KBM-7 (cell line): ENCODE measurements around the gene INF2.
A peak's percentile ranks its signal among the peaks of the same experiment; 100 is the strongest.

Experiments used
- DNase-seq: peaks from one replicate; pipeline ENCODE4 v3.0.0-alpha.2; 2015
- in situ Hi-C: fragments of 300-500 bp; cut with MboI; formaldehyde crosslinking; loops from 2 replicates; pipeline ENCODE4 v1.14.3; 2020; ENCODE audit warnings: low sequenced_read_pairs, low pct_unique_long_range_greater_than_20kb, mixed read lengths

The INF2 gene

DNA sequence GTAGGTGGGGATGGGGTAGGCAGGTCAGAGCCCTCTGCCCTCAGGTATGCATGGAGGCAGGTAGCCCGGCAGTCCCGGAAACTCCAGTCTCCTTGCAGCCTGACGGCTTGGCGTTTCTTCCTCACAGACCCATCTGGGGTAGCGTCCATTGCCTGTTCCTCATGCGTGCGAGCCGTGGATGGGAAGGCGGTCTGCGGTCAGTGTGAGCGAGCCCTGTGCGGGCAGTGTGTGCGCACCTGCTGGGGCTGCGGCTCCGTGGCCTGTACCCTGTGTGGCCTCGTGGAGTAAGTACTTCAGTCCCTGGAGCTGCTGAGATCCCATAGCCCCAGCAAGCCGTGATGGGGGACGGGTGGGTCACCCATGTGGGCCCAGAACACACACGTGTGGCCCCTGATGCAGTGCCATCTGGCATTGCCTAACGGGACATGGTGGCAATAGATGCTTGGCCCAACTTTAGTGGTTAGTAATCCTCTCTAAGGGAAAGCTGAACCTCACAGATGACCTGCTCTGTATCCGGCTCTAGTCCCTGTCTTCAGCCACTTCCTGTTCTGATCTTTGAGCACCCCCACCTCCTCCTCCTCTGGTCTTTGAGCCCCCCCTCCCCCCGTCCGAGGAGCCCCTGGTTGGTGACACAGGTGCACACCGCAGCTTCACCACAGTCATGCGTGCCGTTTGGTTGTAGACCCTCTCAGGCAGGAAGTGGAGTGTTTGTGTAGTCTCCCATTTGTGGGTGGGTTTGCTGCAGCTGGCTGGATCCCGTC is 67.2 kb downstream of the INF2 start:
- in situ Hi-C loops, result no loop called here
- DNase-seq, result no peak

DNA sequence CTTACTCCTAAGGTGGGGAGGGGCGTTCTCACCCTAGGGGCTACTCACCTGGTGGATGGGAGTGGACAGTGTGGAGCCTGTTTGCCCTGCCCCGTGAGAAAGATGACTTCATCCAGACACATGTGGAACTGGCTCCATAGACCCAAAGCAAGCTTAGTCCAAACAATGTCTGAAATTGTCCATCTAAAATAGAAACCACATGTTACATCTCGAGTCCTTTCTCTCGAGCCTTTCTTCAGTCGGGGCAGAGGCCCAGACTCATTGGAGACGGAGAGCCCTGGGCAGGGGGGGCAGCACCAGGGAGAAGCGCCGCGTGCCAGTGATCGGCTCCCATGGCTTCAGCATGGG is 67.8 kb downstream of the INF2 start:
- no peak for DNase-seq
- in situ Hi-C loops, result no loop called here

DNA sequence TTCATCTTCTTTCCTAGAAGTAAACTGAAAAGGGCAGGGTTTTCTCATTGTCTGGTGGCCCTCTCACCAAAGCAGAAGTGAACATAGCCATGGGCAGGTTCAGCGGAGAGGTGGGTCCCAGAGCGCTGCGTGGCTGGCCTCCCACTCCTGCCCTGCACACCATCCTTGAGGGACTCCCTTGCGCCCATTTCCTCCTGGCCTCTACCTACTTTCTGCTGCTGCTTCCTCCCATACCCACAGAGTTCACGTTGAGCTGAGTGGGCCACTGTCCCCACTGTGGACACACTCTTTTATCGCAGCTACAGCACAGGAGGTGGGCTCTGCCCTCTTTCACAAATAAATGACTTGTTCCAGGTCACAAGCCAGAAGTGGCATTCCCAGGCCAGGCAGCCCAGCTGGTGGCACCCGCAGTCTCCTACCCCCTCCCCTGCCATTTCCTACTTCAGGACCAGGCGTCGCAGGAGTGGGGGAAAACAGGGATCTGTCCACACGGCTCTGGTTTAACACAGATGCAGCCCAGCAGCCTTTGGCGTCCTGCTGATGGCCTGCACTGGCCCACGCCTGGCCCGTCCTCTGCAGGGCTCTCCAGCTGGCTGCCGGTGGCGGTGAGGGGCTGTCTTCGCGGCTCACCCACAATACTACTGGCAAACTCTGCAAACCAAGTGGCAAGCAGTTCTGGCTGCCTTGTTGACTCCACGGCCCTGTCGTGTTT is 68.4 kb downstream of the INF2 start:
- in situ Hi-C loops, result no loop called here
- no peak for DNase-seq

DNA sequence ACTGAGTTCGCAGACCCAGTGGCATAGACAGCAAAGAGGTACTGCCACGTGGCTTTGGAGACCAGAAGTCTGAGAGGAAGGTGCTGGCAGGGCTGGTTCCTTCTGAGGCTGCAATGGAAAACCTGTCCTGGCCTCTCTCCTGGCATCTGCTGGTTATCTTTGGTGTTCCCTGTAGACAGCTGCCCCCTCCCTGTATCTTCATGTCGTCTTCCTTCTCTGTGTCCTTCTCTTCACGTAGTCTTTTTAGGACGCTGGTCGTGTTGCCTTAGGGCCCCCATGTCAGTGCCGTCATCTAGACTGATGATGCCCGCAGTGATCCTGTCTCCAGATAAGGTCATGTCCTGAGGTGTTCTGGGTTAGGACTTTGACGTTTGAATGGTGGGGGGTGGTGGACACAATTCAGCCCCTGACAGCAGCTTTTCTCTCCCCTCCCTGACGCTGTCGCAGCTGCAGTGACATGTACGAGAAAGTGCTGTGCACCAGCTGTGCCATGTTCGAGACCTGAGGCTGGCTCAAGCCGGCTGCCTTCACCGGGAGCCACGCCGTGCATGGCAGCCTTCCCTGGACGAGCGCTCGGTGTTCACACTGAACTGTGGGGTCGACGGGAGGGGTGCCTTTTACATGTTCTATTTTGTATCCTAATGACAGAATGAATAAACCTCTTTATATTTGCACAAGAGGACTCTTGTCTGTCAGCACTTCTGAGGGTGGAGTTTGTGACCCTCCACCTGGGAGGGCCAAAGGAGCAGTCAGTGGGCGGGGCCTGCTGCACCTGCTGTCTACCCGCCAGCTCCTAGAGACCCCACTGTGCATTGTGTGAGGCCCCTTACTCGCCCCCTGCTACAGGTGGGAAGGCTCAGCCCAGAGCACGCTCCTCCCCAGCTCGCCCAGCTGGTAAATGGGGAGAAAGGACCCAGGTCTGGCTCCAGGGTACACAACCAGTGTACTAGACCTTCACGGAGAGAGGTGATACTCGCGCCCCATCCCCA is 69.9 kb downstream of the INF2 start:
- in situ Hi-C loops, result no loop called here
- no peak for DNase-seq

DNA sequence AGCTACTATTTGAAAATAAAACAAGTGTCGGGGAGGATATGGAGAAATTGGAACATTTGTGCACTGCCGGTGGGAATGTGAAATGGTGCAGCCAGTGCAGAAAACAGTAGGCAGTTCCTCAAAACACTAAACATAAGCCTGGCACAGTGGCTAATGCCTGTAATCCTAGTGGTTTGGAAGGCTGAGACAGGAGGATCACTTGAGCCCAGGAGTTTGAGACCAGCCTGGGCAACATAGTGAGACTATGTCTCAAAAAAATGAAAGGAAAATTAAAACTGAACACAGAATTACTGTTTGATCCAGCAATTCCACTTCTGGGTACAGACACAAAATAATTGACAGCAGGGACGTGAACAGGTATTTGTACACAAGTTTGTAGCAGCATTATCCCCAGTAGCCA is 76.1 kb downstream of the INF2 start:
- in situ Hi-C loops, result no loop called here
- no peak for DNase-seq

DNA sequence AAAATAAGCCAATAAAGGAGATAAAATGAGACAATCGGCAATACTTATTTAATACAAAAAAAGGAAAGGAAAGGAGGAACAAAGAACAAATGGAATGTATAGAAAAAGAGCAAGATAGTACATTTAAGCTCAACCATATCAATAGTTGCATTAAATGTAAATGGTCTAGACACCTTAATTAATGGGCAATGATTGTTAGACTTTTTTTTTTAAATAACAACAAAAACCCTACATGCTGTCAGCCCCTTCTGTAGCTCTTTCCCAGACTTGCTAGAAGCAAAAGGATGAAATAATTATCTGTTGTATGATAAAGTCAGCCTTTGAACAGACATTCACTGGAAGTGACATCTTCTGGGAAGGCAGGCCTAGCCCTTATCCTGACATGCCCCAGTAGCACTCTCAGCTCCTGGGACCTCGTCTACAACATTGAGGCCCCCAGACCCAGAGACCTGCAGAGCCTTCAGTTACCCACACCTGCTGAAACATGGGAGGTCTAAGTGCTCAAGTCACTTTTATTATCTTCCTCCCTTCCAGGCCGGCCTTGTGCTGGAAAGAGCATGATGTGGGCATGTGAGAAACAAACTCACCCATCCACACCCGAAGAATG is 76.9 kb downstream of the INF2 start:
- in situ Hi-C loops, result no loop called here
- no peak for DNase-seq

DNA sequence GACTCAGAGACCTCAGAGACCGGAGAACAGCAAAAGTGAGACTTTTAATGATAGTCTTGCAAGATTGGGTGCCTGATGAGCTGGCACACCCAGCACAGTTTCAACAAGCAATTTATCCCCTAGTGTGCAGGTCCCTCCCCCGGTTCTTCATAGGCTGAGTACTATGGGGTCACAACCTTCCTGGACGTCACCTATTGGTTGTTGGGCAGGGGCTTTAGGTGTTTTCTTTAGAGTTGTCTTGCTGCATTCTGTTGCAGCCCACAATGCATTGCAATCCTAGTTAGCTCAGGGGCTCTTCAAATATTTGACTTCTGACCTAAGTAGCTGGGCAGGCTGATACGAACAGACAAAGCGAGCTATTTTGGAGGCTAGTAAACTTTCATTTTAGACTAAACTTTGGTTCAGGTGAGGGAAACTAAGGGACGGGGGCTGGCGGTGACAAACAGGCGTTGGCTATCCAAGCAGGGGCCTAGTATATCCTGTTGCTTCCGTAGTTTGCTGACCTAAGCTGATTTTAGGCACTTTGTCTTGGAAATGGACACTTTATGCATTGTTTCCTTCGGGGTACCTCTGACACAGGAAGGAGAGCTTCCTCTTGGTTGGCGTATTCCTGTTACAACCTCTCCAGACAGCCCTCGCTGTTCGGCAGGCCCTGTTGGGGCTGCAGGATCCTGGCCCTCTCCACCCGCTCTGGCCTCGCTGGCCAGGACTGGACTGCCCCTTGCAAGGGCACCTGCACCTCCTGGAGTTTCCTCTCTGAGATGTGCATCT is 77.6 kb downstream of the INF2 start:
- no peak for DNase-seq
- in situ Hi-C loops, result no loop called here

DNA sequence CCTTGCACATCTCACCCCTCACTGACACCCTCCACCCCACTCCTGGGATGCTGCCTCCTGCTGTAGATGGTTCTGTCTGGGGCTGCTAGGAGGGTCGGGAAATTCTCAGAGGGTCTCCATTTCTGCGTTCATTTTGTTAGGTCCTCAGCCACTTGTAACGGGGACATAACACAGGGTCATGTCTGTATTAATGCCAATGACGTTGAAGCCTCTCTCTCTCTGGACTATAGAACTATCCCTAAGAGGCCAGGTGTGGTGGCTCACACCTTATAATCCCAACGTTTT is 78.2 kb downstream of the INF2 start:
- no peak for DNase-seq
- in situ Hi-C loops, result no loop called here

DNA sequence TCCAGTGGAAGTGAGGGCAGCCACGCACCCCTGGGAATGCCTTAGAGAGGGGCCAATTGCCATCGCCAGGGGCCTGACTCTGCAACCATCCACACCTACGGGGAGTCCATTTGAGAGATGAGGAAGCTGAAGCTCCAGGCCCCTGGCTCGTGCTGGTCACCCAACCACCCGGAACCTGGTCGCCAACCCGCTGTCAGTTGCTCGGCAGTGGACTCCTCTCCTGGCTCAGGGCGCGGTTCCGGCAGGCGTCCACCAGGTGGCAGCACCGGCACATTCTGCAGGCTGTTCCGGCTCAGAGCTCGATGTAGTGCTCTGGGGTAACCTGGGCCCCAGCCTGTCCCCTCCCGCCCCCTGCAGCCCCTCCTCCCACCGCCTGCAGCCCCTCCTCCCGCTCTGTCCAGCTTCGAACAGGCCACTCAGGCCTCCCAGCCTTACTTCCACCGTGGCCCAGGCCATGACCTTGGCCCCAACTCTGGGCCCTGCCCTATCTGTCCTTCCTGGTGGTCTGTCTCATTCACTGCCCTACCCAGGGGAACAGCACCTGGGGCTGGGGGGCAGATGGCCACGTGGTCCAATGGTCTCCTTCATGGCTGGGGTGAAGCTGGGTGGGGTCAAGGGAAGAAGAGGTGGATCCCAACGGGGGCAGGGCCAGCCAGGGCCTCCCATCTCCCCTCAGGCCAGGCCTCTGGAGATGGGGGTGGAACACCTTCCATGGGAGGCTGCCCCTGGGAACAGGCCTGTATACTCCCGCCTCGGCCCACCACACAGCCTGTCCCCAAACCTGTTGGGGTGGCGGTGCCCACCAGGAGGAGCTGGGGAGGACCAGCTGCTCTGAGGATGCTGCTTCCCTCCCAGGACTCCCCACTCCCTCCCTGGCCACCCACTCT is 79.3 kb downstream of the INF2 start:
- in situ Hi-C loops, result no loop called here
- DNase-seq, result peak; percentile 85

DNA sequence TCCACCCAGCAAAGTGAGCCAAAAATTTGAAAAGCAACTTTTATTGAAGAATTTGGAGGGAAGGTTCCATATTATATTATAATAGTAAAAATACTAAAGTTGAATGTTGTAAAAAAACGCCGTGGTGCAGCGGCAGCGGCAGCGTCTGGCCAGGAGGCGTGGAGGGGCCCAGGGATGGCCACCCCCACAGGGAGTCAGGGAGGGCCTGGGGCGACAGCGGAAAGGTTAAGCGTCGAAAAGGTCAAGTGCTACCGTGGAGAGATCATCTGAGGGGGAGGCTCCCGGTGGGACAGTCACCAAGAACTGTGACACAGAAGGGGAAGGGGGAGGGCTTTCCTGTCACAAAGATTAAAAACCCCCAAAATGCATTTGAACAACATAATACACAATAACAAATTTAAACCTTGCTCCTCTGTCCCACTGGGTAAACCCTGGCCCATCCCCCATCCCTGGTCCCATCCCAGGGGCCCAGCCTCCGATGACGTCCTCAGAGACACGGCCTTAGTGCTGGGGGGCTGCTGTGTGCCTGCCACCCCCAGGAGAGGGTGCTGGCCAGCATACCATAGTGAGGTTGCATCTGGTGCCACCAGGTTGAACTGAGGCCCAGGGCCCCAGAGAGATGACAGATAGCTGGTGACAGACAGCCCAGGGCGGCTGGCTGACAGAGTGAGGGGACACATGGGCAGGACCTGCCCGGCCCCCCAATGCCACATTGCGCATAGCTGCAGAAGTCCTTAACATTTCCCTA is 80.1 kb downstream of the INF2 start:
- in situ Hi-C loops, result no loop called here
- DNase-seq, result no peak

DNA sequence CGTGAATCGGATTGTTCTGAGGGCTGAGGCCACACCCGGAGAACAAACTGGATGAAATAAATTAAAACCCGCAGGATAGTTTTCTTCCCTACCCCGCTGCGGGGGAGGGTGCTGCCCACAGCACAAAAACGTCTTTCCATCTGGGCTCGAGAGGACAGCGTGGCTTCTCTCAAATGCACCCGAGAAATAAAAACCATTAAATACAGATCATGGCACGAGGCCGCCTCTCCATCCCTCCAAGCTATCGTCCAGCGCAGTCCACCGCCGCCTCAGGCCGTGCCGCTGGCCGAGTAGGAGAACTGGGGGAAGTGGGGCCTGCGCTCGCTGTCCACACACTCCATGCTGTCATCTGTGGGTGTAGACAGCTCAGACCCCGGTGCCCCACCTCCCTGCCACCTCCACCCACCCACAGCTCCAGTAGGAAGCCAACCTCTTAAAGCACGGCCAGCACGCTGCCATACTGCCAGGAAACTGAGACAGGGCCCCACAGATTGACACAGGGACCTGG is 80.7 kb downstream of the INF2 start:
- in situ Hi-C loops, result no loop called here
- DNase-seq, result no peak

DNA sequence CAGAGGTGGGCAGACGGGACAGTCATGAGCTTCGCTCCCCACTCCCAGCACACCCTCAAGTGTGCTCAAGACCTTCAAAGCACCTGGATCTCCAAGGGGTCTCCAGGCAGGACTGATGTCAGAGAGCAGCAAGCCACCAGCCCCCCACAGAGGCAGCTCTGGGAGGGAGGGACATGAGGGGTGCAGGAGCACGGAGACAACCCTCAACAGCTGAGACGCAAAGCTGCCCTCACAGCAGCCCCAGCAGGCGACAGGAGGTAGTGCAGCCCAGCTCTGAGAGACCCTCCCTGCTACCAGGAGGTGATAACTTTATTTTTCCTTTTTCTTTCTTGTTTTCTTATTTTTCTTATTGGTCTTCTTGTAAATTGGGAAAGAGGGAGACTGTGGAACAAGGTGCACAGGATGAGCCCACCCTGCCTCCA is 81.4 kb downstream of the INF2 start:
- in situ Hi-C loops, result no loop called here
- DNase-seq, result peak; percentile 41

DNA sequence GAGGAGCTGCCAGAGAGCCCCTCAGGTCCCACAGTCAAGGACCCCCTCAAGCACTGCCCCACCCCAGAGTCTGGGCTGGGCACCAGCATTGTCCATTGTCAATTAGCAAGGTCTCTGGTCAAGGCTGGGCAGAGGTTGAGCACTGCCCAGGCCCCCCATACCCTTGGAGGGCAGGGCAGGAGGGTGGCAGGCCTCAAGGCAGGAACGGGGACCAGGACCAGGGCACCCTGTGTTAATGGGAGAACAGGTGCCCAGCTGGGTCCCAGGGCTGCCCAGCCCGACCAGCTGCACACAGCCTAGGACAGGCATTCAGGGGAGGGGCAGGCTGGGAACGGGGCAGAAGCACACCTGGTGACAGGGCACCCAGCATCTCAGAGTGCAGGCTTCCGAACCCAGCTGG is 82.0 kb downstream of the INF2 start:
- no peak for DNase-seq
- in situ Hi-C loops, result no loop called here
